ENCODE measurements around the gene SCML2.

SCML2 gene

DNA sequence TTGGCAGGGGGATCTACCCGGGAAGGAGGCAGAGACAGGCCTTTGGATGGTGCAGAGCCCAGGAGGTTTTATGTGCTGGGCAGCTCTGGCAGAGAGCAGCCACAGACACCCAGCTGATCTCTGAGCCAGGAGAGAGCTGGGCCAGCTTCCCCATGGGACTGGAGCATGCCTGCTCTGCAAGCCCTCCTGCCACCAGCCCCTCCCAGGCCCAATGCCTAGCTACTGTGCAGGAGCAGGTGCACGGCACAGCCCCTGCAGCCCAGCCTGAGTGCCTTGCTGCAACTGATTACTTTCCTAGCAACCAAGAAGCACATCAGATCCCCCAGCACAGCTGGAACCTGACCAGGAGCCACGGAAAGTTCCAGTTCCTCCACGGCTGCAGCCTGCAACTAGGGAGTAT lies 76.0 kb downstream of the SCML2 start:
- Histone ChIP-seq H3K4me2 (ENCODE audit: low read depth, low read length) (no peak overlapping the region), H3F3A (ENCODE audit: insufficient read depth, low read length) (no peaks in the 10 kb centered on the region), H2AFZ (ENCODE audit: low read length) (no peak overlapping the region), H3K79me2 (ENCODE audit: low read length) (no peaks in the 10 kb centered on the region), H3K27me3 (replicated peaks; ENCODE audit: insufficient read depth, low read length) (no peaks in the 10 kb centered on the region), H3K9ac (ENCODE audit: low read length) (no peak overlapping the region), H3K9me3 (replicated peaks; ENCODE audit: insufficient read depth, low read length) (no peaks in the 10 kb centered on the region), H3K36me3 (replicated peaks; ENCODE audit: insufficient read depth, low read length) (no peaks in the 10 kb centered on the region), H3K4me1 (ENCODE audit: low read length) (no peaks in the 10 kb centered on the region), H3K27ac (ENCODE audit: low read length) (no peak overlapping the region), H4K20me1 (ENCODE audit: insufficient read depth, low read length) (no peaks in the 10 kb centered on the region), H3K4me3 (ENCODE audit: low read length) (no peak overlapping the region), H3K9me2 (replicated peaks; ENCODE audit: insufficient read depth, low read length) (no peaks in the 10 kb centered on the region)
- no peak for DNase-seq
- TF ChIP-seq EZH2 (optimal IDR thresholded peaks at IDR 0.05; ENCODE audit: low read depth, low read length) (no peak), EZH2phosphoT487 (IDR thresholded peaks at IDR 0.05; ENCODE audit: low read length) (no peak)
- TF ChIP-seq, protein P1, sequence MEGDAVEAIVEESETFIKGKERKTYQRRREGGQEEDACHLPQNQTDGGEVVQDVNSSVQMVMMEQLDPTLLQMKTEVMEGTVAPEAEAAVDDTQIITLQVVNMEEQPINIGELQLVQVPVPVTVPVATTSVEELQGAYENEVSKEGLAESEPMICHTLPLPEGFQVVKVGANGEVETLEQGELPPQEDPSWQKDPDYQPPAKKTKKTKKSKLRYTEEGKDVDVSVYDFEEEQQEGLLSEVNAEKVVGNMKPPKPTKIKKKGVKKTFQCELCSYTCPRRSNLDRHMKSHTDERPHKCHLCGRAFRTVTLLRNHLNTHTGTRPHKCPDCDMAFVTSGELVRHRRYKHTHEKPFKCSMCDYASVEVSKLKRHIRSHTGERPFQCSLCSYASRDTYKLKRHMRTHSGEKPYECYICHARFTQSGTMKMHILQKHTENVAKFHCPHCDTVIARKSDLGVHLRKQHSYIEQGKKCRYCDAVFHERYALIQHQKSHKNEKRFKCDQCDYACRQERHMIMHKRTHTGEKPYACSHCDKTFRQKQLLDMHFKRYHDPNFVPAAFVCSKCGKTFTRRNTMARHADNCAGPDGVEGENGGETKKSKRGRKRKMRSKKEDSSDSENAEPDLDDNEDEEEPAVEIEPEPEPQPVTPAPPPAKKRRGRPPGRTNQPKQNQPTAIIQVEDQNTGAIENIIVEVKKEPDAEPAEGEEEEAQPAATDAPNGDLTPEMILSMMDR (IDR thresholded peaks at IDR 0.05; ENCODE audit: low read length) = no peak

DNA sequence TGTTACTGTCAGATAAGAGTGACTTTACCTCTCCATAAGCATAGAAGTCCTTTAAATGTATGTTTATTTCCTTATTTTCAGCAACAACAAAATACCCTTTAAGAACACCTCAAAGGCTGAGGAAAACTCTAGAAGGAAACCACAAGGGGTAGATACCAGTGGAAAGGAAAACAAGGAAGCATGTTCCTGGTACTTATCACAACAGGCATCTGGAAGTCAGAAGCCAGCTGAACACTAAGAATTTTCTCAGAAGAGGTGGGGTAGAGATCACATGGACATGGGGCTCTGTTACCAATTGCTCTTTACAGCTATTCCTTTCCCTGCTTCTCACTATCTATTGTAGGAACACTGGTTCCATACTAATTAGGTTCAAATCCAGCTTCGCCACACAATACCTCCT lies 82.3 kb downstream of the SCML2 start:
- TF ChIP-seq EZH2 (optimal IDR thresholded peaks at IDR 0.05; ENCODE audit: low read depth, low read length) (no peak), EZH2phosphoT487 (IDR thresholded peaks at IDR 0.05; ENCODE audit: low read length) (no peak)
- TF ChIP-seq, protein P1 (IDR thresholded peaks at IDR 0.05; ENCODE audit: low read length) = no peak
- Histone ChIP-seq H3K9ac (ENCODE audit: low read length) (no peak overlapping the region), H3K27ac (ENCODE audit: low read length) (no peak overlapping the region), H4K20me1 (ENCODE audit: insufficient read depth, low read length) (no peaks in the 10 kb centered on the region), H3K79me2 (ENCODE audit: low read length) (no peaks in the 10 kb centered on the region), H3K9me2 (replicated peaks; ENCODE audit: insufficient read depth, low read length) (no peaks in the 10 kb centered on the region), H3K4me3 (ENCODE audit: low read length) (no peak overlapping the region), H2AFZ (ENCODE audit: low read length) (no peak overlapping the region), H3K27me3 (replicated peaks; ENCODE audit: insufficient read depth, low read length) (no peaks in the 10 kb centered on the region), H3K9me3 (replicated peaks; ENCODE audit: insufficient read depth, low read length) (no peaks in the 10 kb centered on the region), H3K4me2 (ENCODE audit: low read depth, low read length) (no peak overlapping the region), H3F3A (ENCODE audit: insufficient read depth, low read length) (no peaks in the 10 kb centered on the region), H3K4me1 (ENCODE audit: low read length) (no peaks in the 10 kb centered on the region), H3K36me3 (replicated peaks; ENCODE audit: insufficient read depth, low read length) (no peaks in the 10 kb centered on the region)
- no peak for DNase-seq

DNA sequence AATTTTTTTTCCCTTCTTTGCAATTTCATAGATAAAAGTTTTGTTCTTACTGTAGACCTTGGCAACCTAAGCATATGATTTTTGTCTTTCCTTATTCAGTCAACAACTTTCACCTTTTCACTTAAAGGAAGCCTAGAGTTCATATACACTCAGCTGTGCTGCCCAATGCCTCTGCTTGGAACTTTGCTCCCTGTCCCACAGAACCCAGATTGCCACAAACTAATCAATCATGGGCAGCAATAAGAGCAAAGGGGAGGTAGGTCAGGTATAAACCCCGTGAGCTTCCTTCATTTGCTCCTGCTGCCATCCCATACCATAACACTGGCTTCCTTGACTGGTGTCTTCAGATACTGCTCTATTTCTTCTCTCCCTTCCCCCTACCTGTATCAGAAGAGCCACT lies 82.8 kb downstream of the SCML2 start:
- TF ChIP-seq EZH2phosphoT487 (IDR thresholded peaks at IDR 0.05; ENCODE audit: low read length) = no peak
- no peaks in the 10 kb centered on the region for H3K27me3 ChIP-seq (replicated peaks; ENCODE audit: insufficient read depth, low read length)

DNA sequence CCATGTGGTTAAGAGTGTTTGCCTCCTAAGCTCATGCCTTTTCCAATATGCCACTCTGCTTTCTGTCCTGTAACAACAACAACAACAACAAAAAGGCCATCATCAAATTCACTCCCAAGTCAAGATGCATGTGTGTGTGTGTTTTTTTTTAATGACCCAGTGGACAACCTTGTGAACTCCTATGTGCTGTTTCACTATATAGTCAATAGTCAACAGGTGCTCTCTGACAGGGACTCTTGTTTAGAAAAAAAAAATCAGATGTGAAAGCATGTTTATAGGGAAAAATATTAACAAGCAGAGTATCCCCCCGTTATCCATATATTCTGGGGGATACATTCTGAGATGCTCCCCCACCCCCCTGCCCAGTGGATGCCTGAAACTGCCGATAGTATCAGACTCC lies 83.2 kb downstream of the SCML2 start:
- no peak overlapping the region for H3K4me3 ChIP-seq (ENCODE audit: low read length)
- TF ChIP-seq EZH2 (optimal IDR thresholded peaks at IDR 0.05; ENCODE audit: low read depth, low read length) = no peak
- no peaks in the 10 kb centered on the region for H3K9me2 ChIP-seq (replicated peaks; ENCODE audit: insufficient read depth, low read length)
- no peak overlapping the region for H2AFZ ChIP-seq (ENCODE audit: low read length)
- no peak overlapping the region for H3K27ac ChIP-seq (ENCODE audit: low read length)
- no peaks in the 10 kb centered on the region for H3K36me3 ChIP-seq (replicated peaks; ENCODE audit: insufficient read depth, low read length)
- DNase-seq = no peak
- no peak overlapping the region for H3K4me2 ChIP-seq (ENCODE audit: low read depth, low read length)
- no peaks in the 10 kb centered on the region for H3F3A ChIP-seq (ENCODE audit: insufficient read depth, low read length)
- H3K79me2 ChIP-seq (ENCODE audit: low read length) = no peaks in the 10 kb centered on the region
- H3K4me1 ChIP-seq (ENCODE audit: low read length) = no peaks in the 10 kb centered on the region
- no peaks in the 10 kb centered on the region for H3K27me3 ChIP-seq (replicated peaks; ENCODE audit: insufficient read depth, low read length)
- H3K9me3 ChIP-seq (replicated peaks; ENCODE audit: insufficient read depth, low read length) = no peaks in the 10 kb centered on the region
- H4K20me1 ChIP-seq (ENCODE audit: insufficient read depth, low read length) = no peaks in the 10 kb centered on the region
- H3K9ac ChIP-seq (ENCODE audit: low read length) = no peak overlapping the region

More for the DNA sequence above, 82.8 kb downstream of the SCML2 start:
- H4K20me1 ChIP-seq (ENCODE audit: insufficient read depth, low read length) = no peaks in the 10 kb centered on the region
- H3K36me3 ChIP-seq (replicated peaks; ENCODE audit: insufficient read depth, low read length) = no peaks in the 10 kb centered on the region
- H3K4me3 ChIP-seq (ENCODE audit: low read length) = no peak overlapping the region
- no peak overlapping the region for H3K9ac ChIP-seq (ENCODE audit: low read length)
- no peaks in the 10 kb centered on the region for H3K4me1 ChIP-seq (ENCODE audit: low read length)
- H3F3A ChIP-seq (ENCODE audit: insufficient read depth, low read length) = no peaks in the 10 kb centered on the region
- no peaks in the 10 kb centered on the region for H3K9me2 ChIP-seq (replicated peaks; ENCODE audit: insufficient read depth, low read length)
- DNase-seq = no peak
- H2AFZ ChIP-seq (ENCODE audit: low read length) = no peak overlapping the region
- no peaks in the 10 kb centered on the region for H3K79me2 ChIP-seq (ENCODE audit: low read length)
- H3K27ac ChIP-seq (ENCODE audit: low read length) = no peak overlapping the region
- no peak overlapping the region for H3K4me2 ChIP-seq (ENCODE audit: low read depth, low read length)
- H3K9me3 ChIP-seq (replicated peaks; ENCODE audit: insufficient read depth, low read length) = no peaks in the 10 kb centered on the region
